HepG2 (cell line): ENCODE data around the gene AFG1L. TPM values are rescaled to one million over a fixed set of nuclear protein-coding genes. Genes with fewer than 3 reads are reported as not detected.
A peak's percentile ranks its signal among the peaks of the same experiment; 100 is the strongest.

ENCODE experiments used
- CCAR2 ChIP-seq: fragments of 200-400 bp; formaldehyde crosslinking; optimal IDR thresholded peaks from 2 replicates; pipeline ENCODE3; 2018; ENCODE audit warnings: low read depth, mild to moderate bottlenecking, low read length, moderate library complexity
- ELF1 ChIP-seq: sonication (generic); formaldehyde crosslinking; IDR thresholded peaks from 2 replicates; pipeline ENCODE4 v1.4.0; 2020; ENCODE audit warnings: missing genetic modification reagents
- HMG20A ChIP-seq: IDR thresholded peaks from 2 replicates; pipeline ENCODE4 v1.6.1; 2016; ENCODE audit warnings: borderline replicate concordance
- IRX3 ChIP-seq: sonication (generic); formaldehyde crosslinking; IDR thresholded peaks from 2 replicates; pipeline ENCODE4 v1.8.1; 2023; ENCODE audit warnings: mild to moderate bottlenecking, low read depth, missing genetic modification reagents, borderline replicate concordance
- MIER3 ChIP-seq: IDR thresholded peaks from 2 replicates; pipeline ENCODE4 v1.6.1; 2016; ENCODE audit warnings: missing compliant biosample characterization, borderline replicate concordance
- NPAS2 ChIP-seq: sonication (generic); formaldehyde crosslinking; IDR thresholded peaks from 2 replicates; pipeline ENCODE4 v1.8.0; 2022; ENCODE audit warnings: mild to moderate bottlenecking, missing genetic modification reagents, borderline replicate concordance
- RNF2 ChIP-seq: fragments of 450-650 bp; conservative IDR thresholded peaks from 2 replicates; pipeline ENCODE4 v1.6.1; 2016; ENCODE audit warnings: low read depth
- YEATS2 ChIP-seq: sonication (generic); formaldehyde crosslinking; IDR thresholded peaks from 2 replicates; pipeline ENCODE4 v1.4.0; 2020; ENCODE audit warnings: missing genetic modification reagents, borderline replicate concordance
- ZNF329 ChIP-seq: sonication (generic); formaldehyde crosslinking; IDR thresholded peaks from 2 replicates; pipeline ENCODE4 v1.9.0; 2021; ENCODE audit warnings: low read depth, mild to moderate bottlenecking, missing genetic modification reagents
- ZNF343 ChIP-seq: sonication (generic); formaldehyde crosslinking; IDR thresholded peaks from 2 replicates; pipeline ENCODE4 v1.4.0; 2020; ENCODE audit warnings: mild to moderate bottlenecking, missing genetic modification reagents
- ZNF460 ChIP-seq: sonication (generic); formaldehyde crosslinking; IDR thresholded peaks from 2 replicates; pipeline ENCODE4 v1.5.1; 2020; ENCODE audit warnings: missing genetic modification reagents, mild to moderate bottlenecking, borderline replicate concordance
- ZNF773 ChIP-seq: sonication (generic); formaldehyde crosslinking; IDR thresholded peaks from 2 replicates; pipeline ENCODE4 v1.4.0; 2020; ENCODE audit warnings: missing genetic modification reagents, borderline replicate concordance
- ZNF782 ChIP-seq: sonication (generic); formaldehyde crosslinking; IDR thresholded peaks from 2 replicates; pipeline ENCODE4 v1.4.0; 2020; ENCODE audit warnings: missing genetic modification reagents, mild to moderate bottlenecking, borderline replicate concordance
- polyA plus RNA-seq, 8 experiments: library from polyadenylated mRNA; depleted of rRNA in 3 of 8; stranded (reverse) in 7 of 8; unstranded in 1 of 8; fragments of >200 nt; fragmentation: Illumina TruSeq in 4 of 8; extraction: Trizol in 4 of 8; gene quantifications; 2 replicates each; pipeline versions ENCODE4 v1.2.1 to v1.2.3, GENCODE V29; 2011 to 2016; ENCODE audit warnings: low read depth in 4 of 8, missing spikeins in 1 of 8, mixed read lengths in 1 of 8; ENCODE audit not compliant: insufficient read depth in 1 of 8
- total RNA-seq, 5 experiments: library from RNA; depleted of rRNA; stranded (reverse); fragments of >200 nt; fragmentation: Illumina TruSeq; extraction: Trizol; gene quantifications; 2 replicates each; pipeline ENCODE4 v1.2.3, GENCODE V29; 2016; ENCODE audit warnings: low read depth in 1 of 5
- TF ChIP-seq, protein P1 (sequence below): sonication (generic); formaldehyde crosslinking; IDR thresholded peaks from 2 replicates; pipeline ENCODE4 v1.4.0; 2020; ENCODE audit warnings: missing genetic modification reagents
- TF ChIP-seq, protein P2 (sequence below): sonication (generic); formaldehyde crosslinking; IDR thresholded peaks from 2 replicates; pipeline ENCODE4 v1.4.0; 2020; ENCODE audit warnings: mild to moderate bottlenecking, missing genetic modification reagents, borderline replicate concordance
- TF ChIP-seq, protein P3 (sequence below), 2 experiments: fragments of 450-650 bp in 1 of 2; sonication (generic) in 1 of 2; formaldehyde crosslinking; IDR thresholded peaks; 2 replicates each; pipeline versions ENCODE4 v1.5.0 to v1.8.0; 2020 to 2022; ENCODE audit warnings: mild to moderate bottlenecking in 1 of 2, missing genetic modification reagents in 1 of 2
- TF ChIP-seq, protein P4 (sequence below): sonication (generic); formaldehyde crosslinking; IDR thresholded peaks from 2 replicates; pipeline ENCODE4 v1.5.0; 2020; ENCODE audit warnings: mild to moderate bottlenecking, missing genetic modification reagents
- TF ChIP-seq, protein P5 (sequence below): sonication (generic); formaldehyde crosslinking; IDR thresholded peaks from 2 replicates; pipeline ENCODE4 v1.4.0; 2020; ENCODE audit warnings: low read depth, mild to moderate bottlenecking, missing genetic modification reagents

AFG1L gene
- total and polyA plus RNA-seq, 2 of the 13 experiments (the other 11 are each of a cell fraction or from before 2014, with no cell fraction given) = 3.1 to 14.0 TPM

DNA sequence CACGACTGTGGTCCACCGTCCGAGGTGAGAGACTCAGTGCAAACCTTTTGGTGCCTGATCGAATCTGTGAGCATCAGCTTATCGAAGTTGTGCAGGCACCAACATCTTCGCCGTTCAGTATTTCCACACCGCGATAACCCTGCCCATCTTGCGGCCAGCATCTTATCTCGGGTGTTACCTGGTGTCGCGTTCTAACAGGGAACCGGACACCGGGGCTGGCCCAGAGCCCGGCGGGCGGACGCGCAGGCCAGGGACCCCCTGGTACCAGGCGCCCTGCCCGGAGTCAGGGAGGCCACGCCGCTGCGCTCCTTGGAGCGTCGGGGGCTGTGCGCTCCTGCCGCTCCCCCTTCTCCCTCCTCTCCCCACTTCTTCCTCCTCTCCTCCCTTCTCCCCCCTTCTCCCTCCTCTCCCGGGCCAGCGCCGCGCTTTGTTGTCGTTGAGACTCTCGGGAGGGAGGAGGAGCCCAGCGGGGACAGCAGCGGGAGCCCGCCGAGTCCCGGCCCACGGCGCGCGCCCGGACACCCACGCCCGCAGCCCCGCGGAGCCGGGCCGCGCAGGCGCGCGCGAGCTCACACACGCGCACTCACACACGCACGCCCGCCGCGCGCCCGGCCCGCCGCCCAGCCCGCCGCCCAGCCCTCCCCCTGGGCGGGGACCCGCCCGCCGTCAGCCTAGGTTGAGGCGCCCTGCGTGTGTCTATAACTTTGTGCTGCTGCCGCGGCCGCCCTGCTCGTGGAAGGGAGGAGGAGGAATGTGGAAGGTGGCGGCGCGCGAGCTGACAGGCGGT lies 264.4 kb downstream of the AFG1L start (continued):
- TF ChIP-seq, protein P1, sequence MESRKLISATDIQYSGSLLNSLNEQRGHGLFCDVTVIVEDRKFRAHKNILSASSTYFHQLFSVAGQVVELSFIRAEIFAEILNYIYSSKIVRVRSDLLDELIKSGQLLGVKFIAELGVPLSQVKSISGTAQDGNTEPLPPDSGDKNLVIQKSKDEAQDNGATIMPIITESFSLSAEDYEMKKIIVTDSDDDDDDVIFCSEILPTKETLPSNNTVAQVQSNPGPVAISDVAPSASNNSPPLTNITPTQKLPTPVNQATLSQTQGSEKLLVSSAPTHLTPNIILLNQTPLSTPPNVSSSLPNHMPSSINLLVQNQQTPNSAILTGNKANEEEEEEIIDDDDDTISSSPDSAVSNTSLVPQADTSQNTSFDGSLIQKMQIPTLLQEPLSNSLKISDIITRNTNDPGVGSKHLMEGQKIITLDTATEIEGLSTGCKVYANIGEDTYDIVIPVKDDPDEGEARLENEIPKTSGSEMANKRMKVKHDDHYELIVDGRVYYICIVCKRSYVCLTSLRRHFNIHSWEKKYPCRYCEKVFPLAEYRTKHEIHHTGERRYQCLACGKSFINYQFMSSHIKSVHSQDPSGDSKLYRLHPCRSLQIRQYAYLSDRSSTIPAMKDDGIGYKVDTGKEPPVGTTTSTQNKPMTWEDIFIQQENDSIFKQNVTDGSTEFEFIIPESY (CRISPR knock-in tag) = no peak
- TF ChIP-seq MIER3 (CRISPR knock-in tag) (no peak), ZNF773 (CRISPR knock-in tag) (no peak), NPAS2 (CRISPR knock-in tag) (no peak), RNF2 (no peak), ZNF329 (no peak), YEATS2 (no peak), ZNF460 (CRISPR knock-in tag) (no peak), IRX3 (CRISPR knock-in tag) (0 out of 2 replicates have a peak, but pooled peaks have one; percentile 65), ELF1 (no peak), HMG20A (CRISPR knock-in tag) (no peak), ZNF343 (CRISPR knock-in tag) (no peak; the same call in 1 of the 2 replicates), CCAR2 (no peak), ZNF782 (CRISPR knock-in tag) (no peak)
- TF ChIP-seq, protein P2, sequence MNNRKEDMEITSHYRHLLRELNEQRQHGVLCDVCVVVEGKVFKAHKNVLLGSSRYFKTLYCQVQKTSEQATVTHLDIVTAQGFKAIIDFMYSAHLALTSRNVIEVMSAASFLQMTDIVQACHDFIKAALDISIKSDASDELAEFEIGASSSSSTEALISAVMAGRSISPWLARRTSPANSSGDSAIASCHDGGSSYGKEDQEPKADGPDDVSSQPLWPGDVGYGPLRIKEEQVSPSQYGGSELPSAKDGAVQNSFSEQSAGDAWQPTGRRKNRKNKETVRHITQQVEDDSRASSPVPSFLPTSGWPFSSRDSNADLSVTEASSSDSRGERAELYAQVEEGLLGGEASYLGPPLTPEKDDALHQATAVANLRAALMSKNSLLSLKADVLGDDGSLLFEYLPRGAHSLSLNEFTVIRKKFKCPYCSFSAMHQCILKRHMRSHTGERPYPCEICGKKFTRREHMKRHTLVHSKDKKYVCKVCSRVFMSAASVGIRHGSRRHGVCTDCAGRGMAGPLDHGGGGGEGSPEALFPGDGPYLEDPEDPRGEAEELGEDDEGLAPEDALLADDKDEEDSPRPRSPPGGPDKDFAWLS = no peak
- TF ChIP-seq, protein P3, sequence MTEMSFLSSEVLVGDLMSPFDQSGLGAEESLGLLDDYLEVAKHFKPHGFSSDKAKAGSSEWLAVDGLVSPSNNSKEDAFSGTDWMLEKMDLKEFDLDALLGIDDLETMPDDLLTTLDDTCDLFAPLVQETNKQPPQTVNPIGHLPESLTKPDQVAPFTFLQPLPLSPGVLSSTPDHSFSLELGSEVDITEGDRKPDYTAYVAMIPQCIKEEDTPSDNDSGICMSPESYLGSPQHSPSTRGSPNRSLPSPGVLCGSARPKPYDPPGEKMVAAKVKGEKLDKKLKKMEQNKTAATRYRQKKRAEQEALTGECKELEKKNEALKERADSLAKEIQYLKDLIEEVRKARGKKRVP (CRISPR knock-in tag; IDR thresholded peaks at IDR 0.05) = peak in 1 of 2 experiments; percentile 34; a peak in 1 of 4 replicates
- TF ChIP-seq, protein P4, sequence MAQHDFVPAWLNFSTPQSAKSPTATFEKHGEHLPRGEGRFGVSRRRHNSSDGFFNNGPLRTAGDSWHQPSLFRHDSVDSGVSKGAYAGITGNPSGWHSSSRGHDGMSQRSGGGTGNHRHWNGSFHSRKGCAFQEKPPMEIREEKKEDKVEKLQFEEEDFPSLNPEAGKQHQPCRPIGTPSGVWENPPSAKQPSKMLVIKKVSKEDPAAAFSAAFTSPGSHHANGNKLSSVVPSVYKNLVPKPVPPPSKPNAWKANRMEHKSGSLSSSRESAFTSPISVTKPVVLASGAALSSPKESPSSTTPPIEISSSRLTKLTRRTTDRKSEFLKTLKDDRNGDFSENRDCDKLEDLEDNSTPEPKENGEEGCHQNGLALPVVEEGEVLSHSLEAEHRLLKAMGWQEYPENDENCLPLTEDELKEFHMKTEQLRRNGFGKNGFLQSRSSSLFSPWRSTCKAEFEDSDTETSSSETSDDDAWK (CRISPR knock-in tag) = no peak
- TF ChIP-seq, protein P5, sequence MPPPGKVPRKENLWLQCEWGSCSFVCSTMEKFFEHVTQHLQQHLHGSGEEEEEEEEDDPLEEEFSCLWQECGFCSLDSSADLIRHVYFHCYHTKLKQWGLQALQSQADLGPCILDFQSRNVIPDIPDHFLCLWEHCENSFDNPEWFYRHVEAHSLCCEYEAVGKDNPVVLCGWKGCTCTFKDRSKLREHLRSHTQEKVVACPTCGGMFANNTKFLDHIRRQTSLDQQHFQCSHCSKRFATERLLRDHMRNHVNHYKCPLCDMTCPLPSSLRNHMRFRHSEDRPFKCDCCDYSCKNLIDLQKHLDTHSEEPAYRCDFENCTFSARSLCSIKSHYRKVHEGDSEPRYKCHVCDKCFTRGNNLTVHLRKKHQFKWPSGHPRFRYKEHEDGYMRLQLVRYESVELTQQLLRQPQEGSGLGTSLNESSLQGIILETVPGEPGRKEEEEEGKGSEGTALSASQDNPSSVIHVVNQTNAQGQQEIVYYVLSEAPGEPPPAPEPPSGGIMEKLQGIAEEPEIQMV (CRISPR knock-in tag) = no peak
